HG02759 (cell line): ENCODE data around the gene DIAPH3.
A peak's percentile ranks its signal among the peaks of the same experiment; 100 is the strongest.

Experiments used
- ATAC-seq: cut with Tn5 transposase; IDR thresholded peaks from one replicate; pipeline ENCODE4 v1.9.1; 2021; ENCODE audit warnings: mild to moderate bottlenecking, moderate library complexity; ENCODE audit not compliant: unreplicated experiment

The DIAPH3 gene

DNA sequence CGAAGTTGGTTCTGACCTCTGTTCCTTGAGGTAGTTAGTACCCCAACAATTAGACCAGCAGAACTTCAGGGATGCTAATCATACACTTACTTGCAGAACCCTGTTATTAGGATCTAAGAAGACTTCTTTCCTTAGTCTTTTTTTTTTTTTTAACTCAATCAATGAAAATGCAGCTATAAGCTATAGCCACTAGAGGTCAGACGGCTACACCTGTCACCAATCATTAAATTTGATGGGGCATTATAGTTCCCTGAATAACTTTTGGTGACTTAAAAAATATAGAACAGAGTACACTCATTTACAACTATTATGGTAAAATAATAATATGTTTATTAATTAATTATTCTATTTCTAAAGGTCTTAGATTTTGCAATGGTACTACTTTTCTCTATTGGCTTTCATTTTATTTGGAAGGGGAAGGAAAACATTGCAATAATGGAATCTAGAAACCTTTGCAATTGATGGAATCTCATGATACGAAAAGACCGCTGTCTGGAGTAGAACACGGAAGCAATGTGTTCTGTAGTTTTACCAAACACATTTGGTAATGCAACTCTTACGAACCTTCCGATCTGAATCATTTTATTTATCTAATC lies 483.2 kb downstream of the DIAPH3 start:
- ATAC-seq, result no peak

DNA sequence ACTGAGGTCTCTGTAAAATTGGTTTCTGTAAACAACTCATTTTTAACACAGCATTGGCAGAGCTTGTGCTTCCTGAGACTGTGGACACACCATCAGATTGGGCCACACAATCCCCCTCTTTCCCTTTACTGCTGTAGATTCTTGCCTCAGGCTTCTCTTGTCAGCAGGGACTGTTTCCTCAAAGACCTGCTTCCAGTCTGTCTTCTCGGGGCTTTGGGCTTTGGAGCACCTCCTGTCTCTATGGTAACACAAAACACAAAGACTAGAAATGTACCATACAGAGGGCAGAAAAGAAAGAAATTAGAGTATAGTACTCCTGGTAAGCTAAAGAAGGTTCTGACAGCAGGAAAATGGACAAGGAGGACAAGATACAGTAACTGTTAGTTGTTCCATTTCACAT lies 484.5 kb downstream of the DIAPH3 start:
- no peak for ATAC-seq

DNA sequence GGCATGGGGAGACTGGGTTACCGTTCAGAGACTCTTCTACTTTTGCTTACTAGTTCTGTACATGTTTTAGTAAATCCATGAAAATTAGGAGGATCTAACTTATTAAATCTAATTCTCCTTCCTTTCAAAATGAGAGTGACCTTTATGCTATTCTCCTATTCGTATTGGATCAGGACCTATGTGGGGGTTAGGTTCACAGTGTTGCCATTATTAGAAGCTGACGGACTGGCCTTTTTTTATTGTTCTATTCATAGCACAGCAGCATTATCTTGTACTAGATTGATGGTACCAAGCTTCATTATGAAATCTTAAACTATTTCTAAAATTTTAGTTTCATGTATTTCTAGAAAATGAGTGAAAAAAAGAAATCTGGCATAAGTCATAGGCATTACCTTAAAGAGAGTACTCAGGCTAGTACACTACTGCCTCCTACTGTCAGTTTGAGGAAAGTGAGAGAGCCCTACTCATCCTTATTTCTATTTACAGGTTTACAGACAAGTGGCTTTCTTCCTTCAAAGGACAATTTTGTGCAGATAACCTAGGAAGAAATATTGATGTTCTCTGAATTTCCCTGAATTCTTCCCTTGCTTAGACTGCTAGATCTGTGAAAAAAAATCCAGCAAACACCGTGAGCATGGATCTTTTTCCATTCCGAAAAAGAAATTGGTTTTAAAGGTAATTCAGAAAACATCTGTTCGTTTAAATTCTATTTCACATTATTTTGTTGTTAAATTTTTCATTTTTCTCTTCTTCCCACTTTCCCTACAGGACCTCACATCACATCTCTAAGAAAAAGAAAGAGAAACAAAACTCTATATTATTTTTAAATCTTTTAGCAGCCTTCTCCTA lies 485.5 kb downstream of the DIAPH3 start:
- ATAC-seq, result peak; percentile 53

DNA sequence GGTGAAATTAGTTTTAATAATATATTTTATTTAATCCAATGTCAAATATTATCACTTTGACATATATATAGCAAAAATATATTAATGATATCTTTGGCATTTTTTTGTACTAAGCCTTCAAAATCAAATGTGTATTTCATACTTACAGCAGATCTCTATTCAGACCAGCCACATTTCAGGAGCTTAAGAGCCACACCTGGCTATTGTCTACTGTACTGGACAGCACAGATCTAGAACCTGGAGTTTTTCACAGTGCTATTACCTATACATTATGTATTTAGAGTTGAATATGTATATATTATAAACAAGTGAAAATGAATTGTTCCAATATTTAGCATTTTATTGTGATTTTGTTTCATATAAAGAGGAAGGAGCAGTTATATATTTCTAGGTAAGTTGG lies 486.3 kb downstream of the DIAPH3 start:
- no peak for ATAC-seq

DNA sequence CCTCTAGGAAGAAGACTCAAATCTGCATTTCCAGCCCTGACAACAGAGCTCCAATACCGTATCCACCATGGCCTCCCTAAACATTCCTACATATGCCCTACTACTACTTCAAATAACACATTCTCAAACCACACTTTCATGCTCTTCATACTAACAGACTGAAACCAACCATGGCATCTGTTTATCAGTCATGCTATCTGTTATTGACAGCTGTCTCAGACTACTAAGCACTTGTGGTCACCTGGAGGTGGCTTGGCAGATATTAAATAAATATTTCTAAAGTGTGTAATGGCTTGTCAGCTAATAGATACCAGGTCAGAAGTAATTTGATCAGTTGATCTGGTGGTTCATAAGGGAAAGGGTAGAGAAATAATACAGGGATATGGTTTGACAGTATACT lies 489.1 kb downstream of the DIAPH3 start:
- ATAC-seq, result no peak

DNA sequence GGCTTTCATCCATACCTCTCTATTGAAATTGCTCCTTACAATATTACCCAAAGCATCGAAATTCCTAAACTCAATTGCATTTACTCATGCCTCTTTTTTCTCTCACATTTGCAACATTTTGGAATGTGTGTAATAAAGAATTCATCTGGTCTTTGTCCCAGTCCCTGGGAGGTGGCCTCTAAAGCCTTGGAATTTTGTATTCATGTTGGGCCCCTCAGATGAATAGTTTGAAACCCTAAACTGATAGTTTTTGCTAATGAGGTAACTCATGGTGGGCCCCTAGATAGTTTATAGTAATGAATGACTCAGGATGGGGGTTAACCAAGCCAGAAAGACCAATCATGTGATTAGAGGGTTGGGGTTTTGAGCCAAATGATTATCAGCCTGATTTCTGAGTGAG lies 490.4 kb downstream of the DIAPH3 start:
- ATAC-seq, result no peak

DNA sequence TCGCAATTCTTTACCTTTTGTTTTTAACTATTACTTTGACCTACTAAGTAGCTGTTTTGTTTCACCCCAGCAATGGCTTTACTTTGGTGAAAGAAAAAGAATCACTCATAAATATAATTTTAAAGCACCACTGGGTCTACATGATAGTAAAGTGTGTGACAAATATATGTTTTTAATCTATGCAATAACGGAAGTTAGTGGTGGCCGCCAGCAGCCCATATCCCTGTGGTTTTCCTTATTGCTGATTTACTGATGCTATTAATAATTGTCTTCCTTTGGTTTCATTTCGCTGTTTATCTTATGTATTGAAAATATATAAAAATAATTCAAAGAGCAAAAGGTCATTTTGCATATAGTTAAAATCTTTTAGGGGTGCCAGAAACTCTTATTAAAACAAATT lies 491.3 kb downstream of the DIAPH3 start:
- ATAC-seq, result no peak

DNA sequence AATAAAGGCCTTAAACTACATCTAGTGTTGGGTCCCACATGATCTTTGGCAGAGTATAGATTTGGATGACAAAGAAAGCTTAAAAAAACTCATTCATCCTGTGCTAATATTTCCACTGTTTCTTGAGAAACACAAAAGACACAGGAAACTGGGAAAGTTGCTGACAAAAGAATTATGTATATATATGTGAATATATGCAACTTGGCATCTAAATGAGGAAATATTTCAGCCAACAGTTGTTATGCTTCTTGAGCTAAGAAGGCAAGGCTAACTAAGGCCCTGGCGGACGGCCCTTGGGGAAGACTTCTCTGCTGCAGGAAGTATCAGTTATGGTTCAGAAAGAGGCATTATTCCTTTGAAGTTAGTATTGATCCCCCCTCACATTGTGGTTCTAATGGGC lies 491.8 kb downstream of the DIAPH3 start:
- no peak for ATAC-seq

DNA sequence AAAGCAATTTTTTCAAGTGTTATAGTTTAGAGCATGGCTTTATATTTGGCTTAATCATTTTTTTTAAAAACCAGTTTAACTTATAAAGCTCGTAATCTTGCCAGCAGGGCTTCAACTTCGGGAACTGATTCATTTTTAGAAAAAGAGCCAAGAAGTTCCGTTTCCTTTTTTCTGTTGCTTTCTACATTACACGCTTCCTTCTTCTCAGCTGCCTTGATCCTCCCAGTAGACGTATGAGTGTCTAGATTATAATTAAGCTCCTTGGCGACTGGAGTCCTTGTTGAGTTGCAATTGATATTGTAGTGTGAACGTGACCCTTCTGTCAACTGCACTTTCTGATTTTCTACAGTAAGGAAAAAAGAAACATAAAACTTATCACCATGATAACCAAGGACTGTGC lies 497.2 kb downstream of the DIAPH3 start:
- ATAC-seq, result no peak

DNA sequence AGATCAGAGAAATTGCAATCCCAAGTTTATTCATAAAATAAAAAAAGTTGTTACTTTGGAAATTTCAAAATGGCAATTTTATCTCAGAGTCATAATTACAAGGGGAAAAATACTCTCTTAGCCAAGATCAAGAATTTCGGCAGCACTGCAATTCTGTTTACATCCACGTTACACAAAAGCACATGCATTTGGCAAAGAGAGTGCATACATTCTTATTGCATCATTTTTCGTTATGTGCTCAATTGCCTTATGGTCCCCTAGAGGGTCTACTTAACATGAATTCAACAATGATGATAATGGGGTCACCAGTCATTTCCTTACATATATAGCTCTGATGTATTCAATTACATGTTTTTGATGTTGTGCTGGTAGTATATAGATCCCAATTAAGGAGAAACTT lies 498.0 kb downstream of the DIAPH3 start:
- no peak for ATAC-seq

DNA sequence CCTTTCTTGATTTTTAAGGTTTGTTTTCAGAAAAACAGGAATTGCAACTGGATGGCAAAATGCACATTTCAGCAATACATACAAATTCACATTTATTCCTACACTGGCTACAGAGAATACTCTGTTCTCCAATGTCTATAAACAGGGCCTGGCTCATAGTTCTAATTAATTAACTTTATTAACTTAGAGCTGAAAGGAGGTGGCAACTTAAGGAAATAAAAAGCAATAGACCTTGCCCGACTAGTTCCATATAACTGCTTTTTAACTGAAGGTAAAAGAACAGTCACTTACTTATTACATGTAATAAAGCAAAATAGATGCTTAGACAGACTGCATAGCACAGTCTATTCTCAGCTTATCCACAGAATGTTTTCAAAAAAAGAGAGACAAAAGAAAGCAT lies 498.5 kb downstream of the DIAPH3 start:
- no peak for ATAC-seq

DNA sequence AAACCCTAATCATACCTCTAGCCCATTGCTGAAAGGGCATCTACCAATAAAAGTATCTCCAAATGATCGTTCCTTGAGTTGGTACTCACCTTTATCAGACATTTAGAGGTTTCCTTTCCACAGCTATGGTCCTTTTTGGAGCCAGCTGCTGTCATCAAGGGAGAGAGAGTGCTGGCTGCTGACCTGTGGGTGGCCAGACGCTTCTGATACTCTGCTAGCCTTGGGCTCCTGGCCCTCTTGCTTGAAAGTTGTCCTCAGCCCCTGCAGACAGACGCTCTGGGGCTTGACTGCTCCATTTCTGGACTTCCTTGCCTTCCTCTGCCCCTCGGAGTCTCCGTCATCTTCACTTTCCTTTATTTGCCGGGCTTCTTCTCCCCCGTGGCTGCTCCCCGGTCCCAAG lies 499.1 kb downstream of the DIAPH3 start:
- no peak for ATAC-seq

DNA sequence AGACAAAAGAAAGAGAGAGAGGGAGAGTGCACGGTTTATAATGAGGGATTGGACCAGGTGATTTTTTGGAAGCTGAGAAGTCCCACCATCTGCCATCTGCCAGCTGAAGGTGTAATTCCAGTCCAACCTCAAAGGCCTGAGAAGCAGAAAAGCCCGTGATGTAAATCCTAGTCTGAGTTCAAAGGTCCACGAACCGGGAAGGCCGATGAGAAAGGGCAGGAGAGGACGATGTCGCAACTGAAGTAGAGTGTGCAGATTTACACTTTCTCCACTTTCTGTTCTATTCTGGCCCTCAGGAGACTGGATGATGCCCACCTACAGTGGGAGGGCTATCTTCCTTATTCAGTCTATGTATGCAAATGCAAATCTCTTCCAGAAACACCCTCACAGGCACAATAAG lies 500.0 kb downstream of the DIAPH3 start:
- ATAC-seq, result no peak

DNA sequence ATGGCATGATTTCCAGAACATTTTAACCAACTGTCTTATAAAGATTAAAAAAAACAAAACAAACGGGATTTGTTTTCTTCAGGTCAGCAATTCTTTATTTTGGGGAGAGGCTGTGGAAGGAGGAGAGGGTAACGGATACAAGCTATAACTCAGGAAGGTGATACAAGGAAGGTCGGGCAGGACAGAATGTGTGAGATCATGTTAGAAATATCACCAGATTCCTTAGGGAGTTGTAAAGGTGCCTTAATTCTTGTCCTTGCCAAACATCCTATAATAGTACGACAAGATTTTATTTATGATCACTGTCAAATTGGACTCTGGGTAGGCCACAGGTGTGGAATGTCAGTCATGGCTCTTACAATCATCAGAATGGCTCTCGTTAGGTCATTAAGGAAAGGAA lies 503.1 kb downstream of the DIAPH3 start:
- ATAC-seq, result no peak

DNA sequence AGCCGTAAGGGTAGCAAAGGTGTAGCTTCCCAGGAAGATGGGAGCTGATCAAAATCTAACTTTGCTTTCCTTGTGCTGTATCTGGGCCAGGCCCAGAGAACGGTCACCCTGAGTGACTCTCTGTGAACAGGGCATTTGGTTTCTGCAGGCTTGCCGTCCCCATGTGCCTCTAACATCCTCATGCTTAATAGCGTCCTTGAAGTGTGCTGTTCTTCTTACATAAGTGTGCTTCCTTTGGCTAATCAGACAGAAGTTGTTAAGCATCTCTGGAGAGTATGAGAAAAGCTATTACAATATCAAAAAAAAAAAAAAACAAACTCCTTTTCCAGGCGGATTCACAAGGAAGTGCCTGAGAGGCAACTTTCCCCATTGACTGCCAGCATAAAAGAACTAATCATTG lies 503.7 kb downstream of the DIAPH3 start:
- ATAC-seq, result no peak

DNA sequence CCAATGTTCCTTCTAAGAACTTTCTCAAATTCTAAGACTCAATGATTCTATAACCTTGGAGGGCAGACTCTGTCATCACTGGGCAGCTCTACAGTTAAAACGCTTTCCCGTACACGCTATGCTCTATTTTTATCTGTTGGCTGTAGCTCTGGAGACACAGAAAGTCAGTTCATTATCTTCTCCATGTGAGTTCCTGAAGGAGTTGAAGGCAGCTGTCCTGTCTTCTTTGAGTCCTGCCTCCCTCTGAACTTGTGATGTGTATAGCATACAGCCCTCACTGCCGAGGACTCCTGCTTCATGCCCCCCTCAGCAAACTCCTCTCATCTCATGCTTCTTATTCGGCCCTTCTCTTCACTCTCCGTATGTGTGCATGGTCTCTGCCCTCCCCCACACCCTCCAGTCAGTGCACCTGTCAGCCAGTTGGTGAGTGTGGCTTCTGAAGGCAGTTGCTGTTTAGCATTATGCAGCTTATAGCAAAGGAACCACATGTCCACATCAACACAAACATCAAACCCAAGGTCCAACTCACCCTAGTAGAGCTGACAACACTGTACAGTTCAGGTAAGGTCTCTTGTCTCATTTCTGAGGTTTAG lies 504.9 kb downstream of the DIAPH3 start:
- no peak for ATAC-seq

DNA sequence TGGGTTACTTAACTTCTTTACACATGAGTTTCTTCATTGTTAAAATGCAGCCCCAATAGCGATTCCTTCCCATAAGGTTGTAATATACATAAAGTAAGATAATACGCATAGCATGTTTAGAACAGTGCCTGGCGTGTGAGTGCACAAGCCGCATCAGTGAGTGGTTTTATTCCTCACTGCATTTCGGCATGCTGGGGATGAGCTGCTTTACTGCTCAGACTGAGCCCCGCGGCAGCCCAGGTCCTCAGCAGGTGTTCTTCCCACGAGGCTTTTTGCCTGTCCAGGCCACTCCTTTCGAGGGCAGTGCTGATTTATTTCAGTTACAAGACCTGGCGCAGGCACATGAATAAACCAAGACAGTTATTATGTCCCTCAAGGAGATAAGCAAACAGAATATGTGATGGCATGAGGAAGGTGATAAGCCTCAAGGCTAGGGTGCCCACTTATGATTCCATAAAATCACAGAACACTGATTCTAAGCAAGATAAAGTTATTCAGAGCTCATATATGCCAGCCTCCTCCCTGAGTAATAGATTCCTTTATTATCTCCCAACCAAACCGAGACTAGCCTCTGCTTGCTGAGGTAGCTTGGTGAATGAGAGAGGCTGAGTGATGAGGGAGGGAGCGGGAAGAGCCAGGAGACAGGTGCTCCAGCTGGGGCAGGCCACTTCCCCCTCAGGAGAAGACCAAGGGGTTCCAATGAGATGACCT lies 505.5 kb downstream of the DIAPH3 start:
- no peak for ATAC-seq

DNA sequence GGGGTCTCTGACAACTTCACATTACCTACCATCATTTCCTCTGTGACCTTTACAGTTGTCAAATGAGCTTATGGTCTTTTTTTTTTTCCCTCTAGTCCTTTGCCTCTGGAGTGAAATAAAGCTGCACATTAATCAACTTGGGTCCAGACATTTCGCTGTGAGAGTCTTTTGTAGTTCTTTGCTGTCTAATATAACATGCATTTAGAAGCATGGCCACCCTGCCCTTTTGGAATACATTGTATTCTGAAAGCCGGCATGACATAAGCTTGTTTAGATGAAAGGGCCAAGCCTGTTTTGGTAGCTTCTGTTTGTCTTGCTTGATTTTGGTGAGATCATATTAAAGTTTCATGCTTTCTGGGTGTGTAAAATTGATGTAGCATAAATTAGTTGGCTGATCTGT lies 509.8 kb downstream of the DIAPH3 start:
- no peak for ATAC-seq

DNA sequence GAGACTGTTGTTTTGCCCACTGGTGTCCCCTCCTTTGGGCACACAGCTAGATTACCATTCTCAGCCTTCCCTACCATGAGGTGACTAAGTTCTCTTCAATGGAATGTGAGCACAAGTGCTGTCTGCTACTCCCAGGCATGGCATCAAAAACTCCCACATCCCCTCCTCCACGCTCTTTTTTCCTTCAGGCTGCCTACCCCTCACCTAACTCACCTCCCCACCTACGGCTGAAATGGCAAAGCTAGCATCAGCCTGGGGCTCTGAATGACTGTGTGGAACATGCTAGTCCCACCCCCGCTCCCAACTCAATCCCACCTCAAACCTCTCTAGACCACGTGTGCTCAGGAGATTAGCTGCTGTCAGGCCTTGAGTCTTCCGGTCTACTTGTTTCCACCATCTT lies 512.2 kb downstream of the DIAPH3 start:
- ATAC-seq, result no peak

DNA sequence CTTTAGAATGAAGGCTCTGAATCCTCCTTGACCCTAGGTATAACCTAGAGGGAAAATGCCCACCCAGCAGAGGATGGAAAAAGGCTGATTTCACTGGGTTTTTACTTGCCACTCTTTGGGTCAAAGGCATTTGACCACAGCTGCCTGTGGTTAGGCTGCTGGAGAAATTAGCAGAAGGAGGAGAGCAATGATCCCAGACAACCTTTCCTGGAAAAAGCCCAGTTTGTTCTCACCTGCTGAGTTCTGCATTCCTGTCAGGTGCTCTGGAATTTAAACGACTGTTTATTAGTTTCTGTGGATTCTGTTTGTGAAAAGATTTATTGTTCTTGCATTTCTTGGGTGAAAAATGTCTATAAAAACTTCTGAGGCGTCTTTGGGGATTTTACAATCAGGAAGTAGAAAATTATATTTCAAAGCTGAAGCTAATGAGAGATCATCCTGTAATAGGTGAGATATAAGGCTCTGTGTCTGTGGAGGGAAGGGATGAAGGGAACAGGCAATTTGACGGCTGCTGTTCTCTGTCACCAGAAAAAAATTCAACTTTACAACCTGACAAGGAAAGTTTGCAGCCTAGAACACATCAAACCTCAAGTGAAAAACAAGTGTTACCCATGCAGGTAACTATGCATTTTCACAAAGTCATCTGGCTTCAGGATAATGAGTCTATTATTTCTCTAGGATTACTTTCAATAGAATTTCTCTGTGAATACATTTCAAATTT lies 519.7 kb downstream of the DIAPH3 start:
- no peak for ATAC-seq

DNA sequence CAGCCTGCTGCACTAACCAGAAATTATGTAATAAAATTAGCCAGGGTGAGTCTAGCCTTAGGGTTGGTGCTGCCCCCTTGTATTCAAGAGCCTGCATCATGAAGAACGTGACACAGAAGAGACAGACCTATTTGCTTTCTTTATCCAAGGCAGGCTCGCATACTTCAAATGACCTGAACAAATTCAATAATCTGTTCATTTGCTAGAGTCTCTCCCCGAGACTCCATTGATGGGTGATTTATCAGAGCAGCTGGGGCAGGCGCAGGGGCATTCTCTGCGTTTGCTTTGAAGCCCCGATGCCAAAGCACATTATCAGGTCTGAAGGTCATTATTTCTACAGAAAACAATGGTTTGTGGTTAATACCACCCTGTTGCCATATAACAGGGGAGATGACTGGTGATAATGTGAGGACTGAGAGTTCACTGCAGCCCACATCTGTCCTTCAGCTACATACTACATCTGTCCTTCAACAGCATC lies 520.3 kb downstream of the DIAPH3 start:
- no peak for ATAC-seq
